ENCODE data around the gene GPR156.

DNA sequence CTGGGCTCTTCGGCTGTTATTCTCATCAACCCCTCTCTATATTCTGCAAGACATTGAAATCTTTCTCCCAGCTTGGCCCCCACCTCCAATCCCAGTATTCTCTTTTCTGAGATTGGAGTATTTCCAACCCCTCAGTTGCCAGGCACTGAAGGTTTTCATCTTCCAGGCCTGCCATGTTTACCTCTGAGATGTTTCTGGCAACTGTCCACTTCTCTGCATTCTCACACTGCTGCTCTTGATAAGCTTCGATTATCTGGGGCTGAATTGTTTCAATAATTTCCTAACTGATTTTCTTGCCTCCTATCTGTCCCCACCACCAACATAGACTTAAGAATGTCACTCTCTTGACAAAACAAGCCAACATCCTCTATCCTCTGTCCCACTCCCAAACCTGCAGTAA lies 1.4 kb upstream of the GPR156 start:
- TF ChIP-seq, protein P1, sequence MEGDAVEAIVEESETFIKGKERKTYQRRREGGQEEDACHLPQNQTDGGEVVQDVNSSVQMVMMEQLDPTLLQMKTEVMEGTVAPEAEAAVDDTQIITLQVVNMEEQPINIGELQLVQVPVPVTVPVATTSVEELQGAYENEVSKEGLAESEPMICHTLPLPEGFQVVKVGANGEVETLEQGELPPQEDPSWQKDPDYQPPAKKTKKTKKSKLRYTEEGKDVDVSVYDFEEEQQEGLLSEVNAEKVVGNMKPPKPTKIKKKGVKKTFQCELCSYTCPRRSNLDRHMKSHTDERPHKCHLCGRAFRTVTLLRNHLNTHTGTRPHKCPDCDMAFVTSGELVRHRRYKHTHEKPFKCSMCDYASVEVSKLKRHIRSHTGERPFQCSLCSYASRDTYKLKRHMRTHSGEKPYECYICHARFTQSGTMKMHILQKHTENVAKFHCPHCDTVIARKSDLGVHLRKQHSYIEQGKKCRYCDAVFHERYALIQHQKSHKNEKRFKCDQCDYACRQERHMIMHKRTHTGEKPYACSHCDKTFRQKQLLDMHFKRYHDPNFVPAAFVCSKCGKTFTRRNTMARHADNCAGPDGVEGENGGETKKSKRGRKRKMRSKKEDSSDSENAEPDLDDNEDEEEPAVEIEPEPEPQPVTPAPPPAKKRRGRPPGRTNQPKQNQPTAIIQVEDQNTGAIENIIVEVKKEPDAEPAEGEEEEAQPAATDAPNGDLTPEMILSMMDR (IDR thresholded peaks at IDR 0.05), result no peak
- no peak for TF ChIP-seq FOSL2 (IDR thresholded peaks at IDR 0.05)
- TF ChIP-seq FOSL2 (CRISPR knock-in tag; IDR thresholded peaks at IDR 0.05), result no peak
- TF ChIP-seq POLR2A (IDR thresholded peaks at IDR 0.05; ENCODE audit: low read length), result no peak
- TF ChIP-seq SREBF2 (IDR thresholded peaks at IDR 0.05), result no peak
- TF ChIP-seq CEBPB (IDR thresholded peaks at IDR 0.05), result no peak
- no peak for TF ChIP-seq EP300 (IDR thresholded peaks at IDR 0.05)
- no peak for TF ChIP-seq BHLHE40 (IDR thresholded peaks at IDR 0.05; ENCODE audit: low read depth, low read length)
- TF ChIP-seq, protein P2, sequence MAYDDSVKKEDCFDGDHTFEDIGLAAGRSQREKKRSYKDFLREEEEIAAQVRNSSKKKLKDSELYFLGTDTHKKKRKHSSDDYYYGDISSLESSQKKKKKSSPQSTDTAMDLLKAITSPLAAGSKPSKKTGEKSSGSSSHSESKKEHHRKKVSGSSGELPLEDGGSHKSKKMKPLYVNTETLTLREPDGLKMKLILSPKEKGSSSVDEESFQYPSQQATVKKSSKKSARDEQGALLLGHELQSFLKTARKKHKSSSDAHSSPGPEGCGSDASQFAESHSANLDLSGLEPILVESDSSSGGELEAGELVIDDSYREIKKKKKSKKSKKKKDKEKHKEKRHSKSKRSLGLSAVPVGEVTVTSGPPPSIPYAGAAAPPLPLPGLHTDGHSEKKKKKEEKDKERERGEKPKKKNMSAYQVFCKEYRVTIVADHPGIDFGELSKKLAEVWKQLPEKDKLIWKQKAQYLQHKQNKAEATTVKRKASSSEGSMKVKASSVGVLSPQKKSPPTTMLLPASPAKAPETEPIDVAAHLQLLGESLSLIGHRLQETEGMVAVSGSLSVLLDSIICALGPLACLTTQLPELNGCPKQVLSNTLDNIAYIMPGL (CRISPR knock-in tag; IDR thresholded peaks at IDR 0.05; ENCODE audit: borderline replicate concordance), result no peak
- TF ChIP-seq KDM1A (IDR thresholded peaks at IDR 0.05; ENCODE audit: low read depth), result no peak
- no peak for TF ChIP-seq CHD2 (IDR thresholded peaks at IDR 0.05; ENCODE audit: low read length, partially characterized antibody)

Data from A549 (cell line).